HCT116 (cell line): ENCODE results near the gene AVEN. TPM values are rescaled to one million over a fixed set of nuclear protein-coding genes. Genes with fewer than 3 reads are reported as not detected.

Experiments used
- ATAC-seq: fragments of 200-7000 bp; cut with Tn5 transposase; 2 replicates; pipeline ENCODE4 v1.9.1; 2020; ENCODE audit warnings: mild to moderate bottlenecking, moderate library complexity
- BruUV-seq: library from RNA; stranded (reverse); fragments of 400-500 nt; replicated peaks from 2 replicates; lab custom pipeline; 2021; lab: Mats Ljungman, UMichigan
- CTCF ChIA-PET: fragments of 300-600 bp; sonication (Branson Sonifier 250); formaldehyde crosslinking; loops from one replicate; lab custom pipeline; 2021; ENCODE audit warnings: antibody characterized with exemption; lab: Charles Lee
- POLR2A ChIA-PET: fragments of 300-600, 350-600 bp; sonication (Branson Sonifier 250); formaldehyde crosslinking; loops from one replicate; lab custom pipeline; 2021; ENCODE audit warnings: antibody characterized with exemption; lab: Charles Lee
- RAD21 ChIA-PET, 2 experiments: fragments of 300-600 bp; sonication (Branson Sonifier 250); formaldehyde crosslinking; loops; one replicate each; lab custom pipeline; 2023; ENCODE audit warnings: low total read pairs in 2 of 2; ENCODE audit not compliant: uncharacterized antibody in 2 of 2, unreplicated experiment in 2 of 2, low non-redundant PET in 1 of 2; lab: Charles Lee
- DNase-seq: peaks from one replicate; pipeline ENCODE4 v3.0.0-alpha.2; 2010; ENCODE audit warnings: low read depth, low spot score
- H2AFZ ChIP-seq: fragments of 200-600 bp; shearing (Covaris generic), sonication (generic); 2 replicates; pipeline ENCODE4 v1.6.1; 2017; ENCODE audit warnings: low read depth, mixed run types, mixed read lengths, antibody characterized with exemption, low read length; ENCODE audit not compliant: poor library complexity, severe bottlenecking
- H3K27ac ChIP-seq: 2 replicates; pipeline ENCODE4 v1.5.1; 2012; ENCODE audit warnings: low read depth, low read length
- H3K27me3 ChIP-seq: fragments of 200-600 bp; sonication (generic); 2 replicates; pipeline ENCODE4 v1.6.1; 2016; ENCODE audit warnings: mixed run types, low read length, mixed read lengths; ENCODE audit not compliant: insufficient read depth
- H3K36me3 ChIP-seq, 2 experiments: fragments of 200-500 bp in 1 of 2; fragments of 200-600 bp in 1 of 2; sonication (Bioruptor generic) in 1 of 2; sonication (generic) in 1 of 2; 2 replicates each; pipeline versions ENCODE4 v1.5.1 to v1.6.1; 2014 to 2016; ENCODE audit warnings: low read length in 2 of 2, inconsistent platforms in 1 of 2, mixed read lengths in 1 of 2, mixed run types in 1 of 2; ENCODE audit not compliant: insufficient read depth in 2 of 2, control insufficient read depth in 1 of 2
- H3K4me1 ChIP-seq, 2 experiments: fragments of 200-600 bp in 1 of 2; sonication (generic) in 1 of 2; 2 replicates each; pipeline versions ENCODE4 v1.5.1 to v1.6.1; 2012 to 2017; ENCODE audit warnings: low read length in 2 of 2, inconsistent platforms in 1 of 2, mild to moderate bottlenecking in 1 of 2, mixed read lengths in 1 of 2, mixed run types in 1 of 2, moderate library complexity in 1 of 2; ENCODE audit not compliant: insufficient read depth in 2 of 2, control insufficient read depth in 1 of 2
- H3K4me2 ChIP-seq: fragments of 200-600 bp; sonication (generic); 2 replicates; pipeline ENCODE4 v1.6.1; 2017; ENCODE audit warnings: mixed run types, low read length, mixed read lengths
- H3K4me3 ChIP-seq, 2 experiments: fragments of 200-600 bp in 1 of 2; sonication (generic) in 1 of 2; replicated peaks in 1 of 2; 2 replicates each; pipeline ENCODE4 v1.5.1; 2011 to 2016; ENCODE audit warnings: low read length in 2 of 2, control low read depth in 1 of 2, low read depth in 1 of 2, mild to moderate bottlenecking in 1 of 2, mixed read lengths in 1 of 2, mixed run types in 1 of 2
- H3K79me2 ChIP-seq: fragments of 200-600 bp; sonication (generic); 2 replicates; pipeline ENCODE4 v1.6.1; 2017; ENCODE audit warnings: mild to moderate bottlenecking, mixed run types, low read length, moderate library complexity, mixed read lengths; ENCODE audit not compliant: insufficient read depth
- H3K9ac ChIP-seq: fragments of 200-600 bp; sonication (generic); 2 replicates; pipeline ENCODE4 v1.6.1; 2016; ENCODE audit warnings: low read length, mixed read lengths
- H3K9me2 ChIP-seq: fragments of 200-600 bp; sonication (generic), shearing (Covaris generic); 2 replicates; pipeline ENCODE4 v1.6.1; 2017; ENCODE audit warnings: mixed run types, mild to moderate bottlenecking, moderate library complexity; ENCODE audit not compliant: insufficient read depth
- H3K9me3 ChIP-seq, 2 experiments: fragments of 200-500 bp in 1 of 2; fragments of 200-600 bp in 1 of 2; sonication (Bioruptor generic) in 1 of 2; sonication (generic) in 1 of 2; 2 replicates each; pipeline ENCODE4 v1.6.1; 2014 to 2017; ENCODE audit warnings: low read length in 2 of 2, mixed read lengths in 2 of 2, inconsistent platforms in 1 of 2, low read depth in 1 of 2, mild to moderate bottlenecking in 1 of 2, mixed run types in 1 of 2, moderate library complexity in 1 of 2; ENCODE audit not compliant: control insufficient read depth in 1 of 2, insufficient read depth in 1 of 2
- H4K20me1 ChIP-seq: fragments of 200-600 bp; sonication (generic), shearing (Covaris generic); 2 replicates; pipeline ENCODE4 v1.6.1; 2017; ENCODE audit warnings: mixed run types, mild to moderate bottlenecking, moderate library complexity; ENCODE audit not compliant: insufficient read depth
- ELF1 ChIP-seq: IDR thresholded peaks from 2 replicates; pipeline ENCODE4 v1.6.1; 2012; ENCODE audit warnings: low read depth, borderline replicate concordance
- EZH2 ChIP-seq: fragments of 200-600 bp; sonication (generic); IDR thresholded peaks from 2 replicates; pipeline ENCODE4 v1.6.1; 2017; ENCODE audit warnings: antibody characterized with exemption, mixed run types
- JUND ChIP-seq: IDR thresholded peaks from 2 replicates; pipeline ENCODE4 v1.6.1; 2012
- SP1 ChIP-seq: IDR thresholded peaks from 2 replicates; pipeline ENCODE4 v1.6.1; 2012; ENCODE audit warnings: low read depth
- YY1 ChIP-seq: IDR thresholded peaks from 2 replicates; pipeline ENCODE4 v1.6.1; 2011; ENCODE audit warnings: low read length, low read depth, moderate library complexity, mild to moderate bottlenecking; ENCODE audit not compliant: insufficient replicate concordance; ENCODE audit errors: extremely low read depth
- intact Hi-C: fragments of 100-400 bp; cut with micrococcal nuclease; formaldehyde crosslinking; loops from 2 replicates; pipeline ENCODE4 v1.10.0; 2022
- total RNA-seq: library from RNA; stranded (reverse); gene quantifications from one replicate; pipeline ENCODE4 v1.2.1, GENCODE V29; 2021; ENCODE audit not compliant: unreplicated experiment
- TF ChIP-seq, protein P1 (sequence below): IDR thresholded peaks from 2 replicates; pipeline ENCODE4 v1.6.1; 2012
- TF ChIP-seq, protein P2 (sequence below), 3 experiments: fragments of 200-600 bp in 1 of 3; sonication (generic) in 1 of 3; IDR thresholded peaks in 2 of 3; conservative IDR thresholded peaks in 1 of 3; 2 replicates each; pipeline ENCODE4 v1.5.1; 2012 to 2017; ENCODE audit warnings: low read depth in 2 of 3, low read length in 2 of 3, antibody characterized with exemption in 1 of 3, borderline replicate concordance in 1 of 3, control low read depth in 1 of 3, mild to moderate bottlenecking in 1 of 3, mixed read lengths in 1 of 3, mixed run types in 1 of 3, moderate library complexity in 1 of 3; ENCODE audit not compliant: insufficient read depth in 1 of 3

AVEN gene
- total RNA-seq, 1 experiment from 2014 or later: 6.8 TPM

DNA sequence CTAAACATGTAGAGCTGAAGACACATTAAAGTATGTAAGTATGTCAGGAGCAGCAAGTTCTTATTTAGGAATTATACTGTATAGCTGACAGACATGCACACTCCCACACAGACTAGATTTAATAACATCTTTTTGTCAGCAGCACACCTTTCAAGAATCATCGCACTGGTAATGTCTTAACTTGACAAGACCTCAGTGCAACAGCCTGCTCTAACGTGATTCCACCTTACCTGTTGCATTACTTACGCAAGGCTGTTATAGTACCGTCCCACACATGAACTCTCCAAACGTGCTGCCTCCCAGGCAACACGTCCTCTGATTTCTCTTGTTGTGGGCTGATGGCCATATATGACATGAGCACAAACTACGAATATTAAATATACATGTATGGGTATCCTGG, 58.8 kb downstream of the AVEN start:
- H3K79me2 ChIP-seq: no peaks in the 10 kb centered on the region
- BruUV-seq: no TSS peak
- ChIA-PET RAD21 (no interaction called here), CTCF (interaction anchor here (1.0 kb wide), 1 partner anchor 16 kb away, joined by 3 read pairs; no protein-coding TSS in a partner anchor), POLR2A (no interaction called here)
- DNase-seq: no peak
- no peak overlapping the region for H2AFZ ChIP-seq
- H3K36me3 ChIP-seq: no peaks in the 10 kb centered on the region
- TF ChIP-seq JUND (no peak), SP1 (no peak), EZH2 (no peak)
- TF ChIP-seq, protein P1, sequence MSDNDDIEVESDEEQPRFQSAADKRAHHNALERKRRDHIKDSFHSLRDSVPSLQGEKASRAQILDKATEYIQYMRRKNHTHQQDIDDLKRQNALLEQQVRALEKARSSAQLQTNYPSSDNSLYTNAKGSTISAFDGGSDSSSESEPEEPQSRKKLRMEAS: no peak
- TF ChIP-seq, protein P2, sequence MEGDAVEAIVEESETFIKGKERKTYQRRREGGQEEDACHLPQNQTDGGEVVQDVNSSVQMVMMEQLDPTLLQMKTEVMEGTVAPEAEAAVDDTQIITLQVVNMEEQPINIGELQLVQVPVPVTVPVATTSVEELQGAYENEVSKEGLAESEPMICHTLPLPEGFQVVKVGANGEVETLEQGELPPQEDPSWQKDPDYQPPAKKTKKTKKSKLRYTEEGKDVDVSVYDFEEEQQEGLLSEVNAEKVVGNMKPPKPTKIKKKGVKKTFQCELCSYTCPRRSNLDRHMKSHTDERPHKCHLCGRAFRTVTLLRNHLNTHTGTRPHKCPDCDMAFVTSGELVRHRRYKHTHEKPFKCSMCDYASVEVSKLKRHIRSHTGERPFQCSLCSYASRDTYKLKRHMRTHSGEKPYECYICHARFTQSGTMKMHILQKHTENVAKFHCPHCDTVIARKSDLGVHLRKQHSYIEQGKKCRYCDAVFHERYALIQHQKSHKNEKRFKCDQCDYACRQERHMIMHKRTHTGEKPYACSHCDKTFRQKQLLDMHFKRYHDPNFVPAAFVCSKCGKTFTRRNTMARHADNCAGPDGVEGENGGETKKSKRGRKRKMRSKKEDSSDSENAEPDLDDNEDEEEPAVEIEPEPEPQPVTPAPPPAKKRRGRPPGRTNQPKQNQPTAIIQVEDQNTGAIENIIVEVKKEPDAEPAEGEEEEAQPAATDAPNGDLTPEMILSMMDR (IDR thresholded peaks at IDR 0.05 in 2 of 3, conservative IDR thresholded peaks at IDR 0.05 in 1 of 3; ENCODE audit: borderline replicate concordance in 1 of 3, insufficient read depth in 1 of 3, low read depth in 2 of 3, low read length in 2 of 3): no peak
- no peaks in the 10 kb centered on the region for H3K27me3 ChIP-seq
- H3K4me2 ChIP-seq: no peak overlapping the region
- H3K9me3 ChIP-seq: no peaks in the 10 kb centered on the region
- H3K9ac ChIP-seq: no peak overlapping the region
- no peak for ATAC-seq
- H4K20me1 ChIP-seq: no peaks in the 10 kb centered on the region
- H3K9me2 ChIP-seq: no peaks in the 10 kb centered on the region
- intact Hi-C loops: no loop called here
- H3K27ac ChIP-seq: no peak overlapping the region
- no peak overlapping the region for H3K4me3 ChIP-seq
- no peaks in the 10 kb centered on the region for H3K4me1 ChIP-seq

DNA sequence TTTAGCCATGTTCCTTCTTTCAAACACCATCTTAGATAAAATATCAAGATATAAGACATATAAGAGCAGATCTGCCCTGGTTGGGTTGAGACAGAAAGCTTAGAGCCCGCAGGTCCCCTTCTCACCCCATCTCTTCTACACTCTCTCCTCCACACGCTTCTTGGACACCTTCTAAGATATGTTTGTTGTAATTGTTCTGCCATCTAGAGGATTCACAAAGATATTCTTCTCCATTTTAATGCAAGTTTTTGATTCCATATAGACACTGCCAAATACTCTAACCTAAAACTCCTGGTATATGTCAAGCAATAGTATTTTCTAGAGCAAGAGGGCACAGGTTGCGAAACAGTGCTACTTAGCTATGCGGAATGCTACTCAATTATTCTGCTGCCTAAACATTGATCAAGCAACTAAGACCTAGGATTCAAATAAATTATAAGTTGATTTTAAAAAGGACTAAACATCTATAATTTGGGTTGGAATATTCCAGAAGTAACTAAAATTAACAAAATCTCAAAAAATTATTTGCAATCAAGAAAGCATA, 63.9 kb downstream of the AVEN start:
- RAD21 ChIA-PET: no interaction called here
- no peaks in the 10 kb centered on the region for H4K20me1 ChIP-seq
- H2AFZ ChIP-seq: no peak overlapping the region
- H3K4me3 ChIP-seq: no peak overlapping the region
- CTCF ChIA-PET: interaction anchor here (1.2 kb wide), 1 partner anchor 17 kb away, joined by 3 read pairs; no protein-coding TSS in a partner anchor
- H3K4me1 ChIP-seq: no peaks in the 10 kb centered on the region
- no peak overlapping the region for H3K9ac ChIP-seq
- POLR2A ChIA-PET: no interaction called here
- DNase-seq: no peak
- peak; percentile 38; the same call in 1 of the 2 replicates for ATAC-seq
- H3K27me3 ChIP-seq: no peaks in the 10 kb centered on the region
- no peaks in the 10 kb centered on the region for H3K36me3 ChIP-seq
- H3K9me3 ChIP-seq: no peaks in the 10 kb centered on the region
- H3K27ac ChIP-seq: no peak overlapping the region
- intact Hi-C loops: no loop called here
- no peak overlapping the region for H3K4me2 ChIP-seq
- H3K9me2 ChIP-seq: no peaks in the 10 kb centered on the region
- TF ChIP-seq ELF1: no peak
- TF ChIP-seq YY1: no peak
- TF ChIP-seq, protein P2 (IDR thresholded peaks at IDR 0.05 in 2 of 3, conservative IDR thresholded peaks at IDR 0.05 in 1 of 3; ENCODE audit: borderline replicate concordance in 1 of 3, insufficient read depth in 1 of 3, low read depth in 2 of 3, low read length in 2 of 3): peak in 1 of 3 experiments; percentile 29; a peak in 1 of 6 replicates
- TF ChIP-seq, all 23 proteins: peak for 1
- no peaks in the 10 kb centered on the region for H3K79me2 ChIP-seq
- BruUV-seq: no TSS peak
